ENCODE results near the gene SBK2.

GRCh38 chr19:55525289-55526101 lies 11.4 kb downstream of the SBK2 start:
- TF ChIP-seq CTCF (IDR thresholded peaks at IDR 0.05) (no peak), POLR2A (IDR thresholded peaks at IDR 0.05) (no peak)
